Calu3 (cell line): ENCODE results near the gene DLST. TPM values are rescaled to one million over a fixed set of nuclear protein-coding genes. Genes with fewer than 3 reads are reported as not detected.
A peak's percentile ranks its signal among the peaks of the same experiment; 100 is the strongest.

Experiments
- BruUV-seq: library from RNA; stranded (reverse); fragments of 400-500 nt; replicated peaks from 2 replicates; lab custom pipeline; 2021; lab: Mats Ljungman, UMichigan
- CTCF ChIA-PET: fragments of 300-600 bp; sonication (Branson Sonifier 250); formaldehyde crosslinking; loops from one replicate; lab custom pipeline; 2022; ENCODE audit warnings: antibody characterized with exemption; lab: Charles Lee
- DNase-seq: peaks from one replicate; pipeline ENCODE4 v3.0.0; 2022
- H3K27ac Mint-ChIP-seq: one replicate; pipeline ENCODE4 v1.8.0; 2022; ENCODE audit warnings: mixed read lengths; ENCODE audit not compliant: unreplicated experiment
- H3K27me3 Mint-ChIP-seq: one replicate; pipeline ENCODE4 v1.8.0; 2022; ENCODE audit warnings: mixed read lengths; ENCODE audit not compliant: unreplicated experiment
- H3K36me3 Mint-ChIP-seq: one replicate; pipeline ENCODE4 v1.8.0; 2022; ENCODE audit warnings: mild to moderate bottlenecking, moderate library complexity, mixed read lengths; ENCODE audit not compliant: insufficient read depth, unreplicated experiment
- H3K4me1 Mint-ChIP-seq: one replicate; pipeline ENCODE4 v1.8.0; 2022; ENCODE audit warnings: mild to moderate bottlenecking, low read depth, mixed read lengths; ENCODE audit not compliant: unreplicated experiment
- H3K4me3 Mint-ChIP-seq: one replicate; pipeline ENCODE4 v1.8.0; 2022; ENCODE audit warnings: mild to moderate bottlenecking, low read depth, moderate library complexity, mixed read lengths; ENCODE audit not compliant: unreplicated experiment
- H3K9me3 Mint-ChIP-seq: one replicate; pipeline ENCODE4 v1.8.0; 2022; ENCODE audit warnings: low read depth, mixed read lengths; ENCODE audit not compliant: unreplicated experiment
- intact Hi-C: fragments of 100-400 bp; cut with micrococcal nuclease; formaldehyde crosslinking; loops from one replicate; pipeline ENCODE4 v1.10.0; 2022; ENCODE audit not compliant: unreplicated experiment
- total RNA-seq: library from RNA; stranded (reverse); gene quantifications from 2 replicates; pipeline ENCODE4 v1.2.3, GENCODE V29; 2022
- TF ChIP-seq, protein P1 (sequence below): fragments of 200-600 bp; IDR thresholded peaks from one replicate; pipeline ENCODE4 v1.8.0; 2022; ENCODE audit warnings: antibody characterized with exemption; ENCODE audit not compliant: unreplicated experiment

Gene DLST
- total RNA-seq, 1 experiment from 2014 or later: 84.2 TPM

DNA sequence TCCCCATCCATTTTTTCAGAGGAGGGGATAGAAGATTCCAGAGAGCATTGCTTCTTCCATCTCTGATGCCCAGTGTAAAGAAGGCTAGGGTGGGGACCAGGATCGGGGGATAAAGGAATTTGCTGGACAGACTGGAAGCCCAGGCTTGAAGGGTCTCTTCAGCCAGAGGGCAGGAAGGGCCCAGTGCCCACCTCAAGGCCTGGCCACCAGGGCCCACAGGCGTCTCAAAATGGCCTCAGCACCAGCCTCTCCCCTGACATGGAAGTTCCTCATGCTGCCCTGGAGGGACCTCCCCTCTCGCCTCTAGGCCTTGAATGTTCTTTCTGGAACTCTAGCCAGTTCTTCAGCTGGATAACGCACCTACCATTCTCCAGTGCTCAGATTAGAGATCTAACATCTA, 38.6 kb downstream of the DLST start:
- TF ChIP-seq, protein P1, sequence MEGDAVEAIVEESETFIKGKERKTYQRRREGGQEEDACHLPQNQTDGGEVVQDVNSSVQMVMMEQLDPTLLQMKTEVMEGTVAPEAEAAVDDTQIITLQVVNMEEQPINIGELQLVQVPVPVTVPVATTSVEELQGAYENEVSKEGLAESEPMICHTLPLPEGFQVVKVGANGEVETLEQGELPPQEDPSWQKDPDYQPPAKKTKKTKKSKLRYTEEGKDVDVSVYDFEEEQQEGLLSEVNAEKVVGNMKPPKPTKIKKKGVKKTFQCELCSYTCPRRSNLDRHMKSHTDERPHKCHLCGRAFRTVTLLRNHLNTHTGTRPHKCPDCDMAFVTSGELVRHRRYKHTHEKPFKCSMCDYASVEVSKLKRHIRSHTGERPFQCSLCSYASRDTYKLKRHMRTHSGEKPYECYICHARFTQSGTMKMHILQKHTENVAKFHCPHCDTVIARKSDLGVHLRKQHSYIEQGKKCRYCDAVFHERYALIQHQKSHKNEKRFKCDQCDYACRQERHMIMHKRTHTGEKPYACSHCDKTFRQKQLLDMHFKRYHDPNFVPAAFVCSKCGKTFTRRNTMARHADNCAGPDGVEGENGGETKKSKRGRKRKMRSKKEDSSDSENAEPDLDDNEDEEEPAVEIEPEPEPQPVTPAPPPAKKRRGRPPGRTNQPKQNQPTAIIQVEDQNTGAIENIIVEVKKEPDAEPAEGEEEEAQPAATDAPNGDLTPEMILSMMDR: no peak
- CTCF ChIA-PET: no interaction called here
- intact Hi-C loops: no loop called here
- no TSS peak for BruUV-seq
- no peak overlapping the region for H3K4me3 Mint-ChIP-seq
- no peaks in the 10 kb centered on the region for H3K27me3 Mint-ChIP-seq
- no peak for DNase-seq
- no peaks in the 10 kb centered on the region for H3K9me3 Mint-ChIP-seq
- H3K36me3 Mint-ChIP-seq: peaks cover 10% of the 10 kb centered on the region
- H3K4me1 Mint-ChIP-seq: no peaks in the 10 kb centered on the region
- H3K27ac Mint-ChIP-seq: no peak overlapping the region

DNA sequence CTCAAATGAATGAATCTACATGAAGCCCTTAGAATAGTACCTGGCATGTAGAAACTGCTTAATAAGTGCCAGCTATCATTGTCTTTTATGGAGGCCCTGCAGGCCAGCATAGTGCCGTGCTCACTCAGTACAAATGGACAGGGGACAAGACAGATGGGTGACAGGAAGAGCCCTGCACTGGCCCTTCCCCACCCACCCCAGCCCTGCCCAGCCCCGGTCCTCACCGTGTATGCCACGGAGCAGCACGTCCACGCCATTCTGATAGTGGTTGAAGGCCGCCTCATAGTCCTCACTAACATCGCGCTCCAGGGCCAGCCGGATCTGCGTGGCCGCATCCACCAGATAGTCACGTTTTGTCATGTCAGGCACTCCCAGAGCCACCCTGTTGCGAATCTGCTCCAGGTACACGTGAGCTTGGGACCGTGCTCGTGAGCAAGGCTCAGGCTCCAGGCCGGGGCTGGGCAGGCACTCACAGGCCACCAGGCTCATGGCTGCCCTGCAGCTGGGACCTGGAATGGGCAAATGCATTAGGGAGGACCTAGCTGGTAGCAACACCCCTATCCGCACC, 39.4 kb downstream of the DLST start:
- DNase-seq: no peak
- TF ChIP-seq, protein P1: no peak
- Mint-ChIP-seq H3K9me3 (no peaks in the 10 kb centered on the region), H3K4me1 (no peaks in the 10 kb centered on the region), H3K36me3 (peaks cover 10% of the 10 kb centered on the region), H3K4me3 (no peak overlapping the region), H3K27me3 (no peaks in the 10 kb centered on the region), H3K27ac (no peak overlapping the region)
- intact Hi-C loops: no loop called here
- CTCF ChIA-PET: interaction anchor here (0.6 to 0.8 kb wide), 3 partner anchors 48 to 479 kb away, joined by 3 read pairs; no protein-coding TSS in a partner anchor
- no TSS peak for BruUV-seq

DNA sequence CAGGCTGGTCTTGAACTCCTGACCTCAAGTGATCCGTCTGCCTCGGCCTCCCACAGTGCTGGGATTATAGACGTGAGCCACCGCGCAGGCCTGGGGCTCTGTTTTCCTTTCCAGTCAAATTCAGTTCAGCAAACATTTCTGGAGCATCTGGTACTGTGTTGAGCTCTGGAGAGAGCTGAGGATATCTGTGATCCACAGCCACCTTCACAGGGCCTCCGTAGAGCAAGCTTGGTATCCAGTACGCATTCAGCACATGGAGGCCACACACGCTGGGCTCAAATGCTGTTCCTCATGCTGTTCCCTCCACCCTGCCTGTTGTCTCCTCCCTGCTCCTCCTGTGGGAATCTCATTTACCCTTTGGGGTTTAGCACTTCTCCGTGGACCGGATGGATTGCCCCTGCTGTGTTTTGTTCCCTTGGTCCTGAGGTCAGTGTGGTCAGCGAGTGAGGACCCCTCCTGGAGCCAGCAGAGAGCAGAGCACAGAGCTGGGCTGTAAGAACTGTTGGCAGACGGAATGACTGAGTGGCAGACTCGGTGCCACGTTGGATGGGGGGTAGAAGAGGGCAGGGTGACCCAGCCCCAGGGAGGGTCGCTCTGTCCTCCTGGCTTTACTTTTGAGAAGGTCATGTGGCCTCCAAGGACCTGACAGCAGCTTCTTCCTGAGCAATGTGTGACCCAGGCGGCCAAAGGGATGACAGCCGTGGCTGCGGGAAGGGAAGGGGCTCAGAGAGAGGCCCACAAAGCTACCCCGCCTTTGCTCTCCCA, 40.5 kb downstream of the DLST start:
- no peaks in the 10 kb centered on the region for H3K4me1 Mint-ChIP-seq
- intact Hi-C loops: no loop called here
- no peaks in the 10 kb centered on the region for H3K27me3 Mint-ChIP-seq
- CTCF ChIA-PET: interaction anchor here (0.6 to 1.6 kb wide), 5 partner anchors 17 to 406 kb away, joined by 3 to 6 read pairs (median 6); partner anchors contain the start of gene EIF2B2
- H3K36me3 Mint-ChIP-seq: peaks cover 10% of the 10 kb centered on the region
- TF ChIP-seq, protein P1: no peak
- peak overlapping the region; percentile 73 for H3K4me3 Mint-ChIP-seq
- no peaks in the 10 kb centered on the region for H3K9me3 Mint-ChIP-seq
- H3K27ac Mint-ChIP-seq: peak overlapping the region; percentile 37
- TSS peak; percentile 75 for BruUV-seq
- DNase-seq: no peak

DNA sequence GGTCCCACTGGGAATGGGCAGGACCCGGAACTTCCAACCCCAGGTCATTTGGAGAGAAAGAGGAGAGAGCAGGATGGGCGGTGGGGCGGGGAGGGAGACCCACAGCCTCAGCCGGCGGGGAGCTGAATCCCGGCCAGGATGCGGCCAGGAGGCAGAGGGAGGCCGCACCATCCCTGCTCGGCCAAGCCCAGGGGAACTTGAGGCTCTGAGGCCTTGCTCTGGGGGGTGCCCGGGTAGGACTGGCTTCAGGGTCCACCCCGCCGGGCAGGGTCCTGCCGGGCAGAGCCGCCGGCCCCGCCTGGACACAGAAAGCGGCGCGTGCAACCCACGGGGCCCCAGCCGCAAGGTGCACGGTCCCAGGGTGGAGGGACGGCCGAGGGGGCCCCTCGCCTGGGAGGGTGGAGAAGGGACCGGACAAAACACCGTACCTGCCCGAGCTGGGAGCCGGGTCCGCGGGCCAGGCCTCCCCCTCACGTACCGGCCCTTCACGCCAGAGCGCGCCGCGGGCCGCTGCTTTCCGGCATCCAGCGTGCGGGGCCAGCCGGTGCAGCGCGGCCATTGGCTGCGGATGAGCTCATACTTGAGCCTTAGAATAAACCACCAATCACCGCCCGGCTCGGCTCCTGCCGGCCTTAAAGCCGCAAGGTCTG, 41.2 kb downstream of the DLST start, which contains the start of gene RPS6KL1:
TSS of gene RPS6KL1 (minus strand) at position 509 of the 650 bp plus-strand sequence. CDS start 1,719 bp downstream, outside the sequence.
- BruUV-seq: no TSS peak
- intact Hi-C loops: no loop called here
- H3K27me3 Mint-ChIP-seq: no peaks in the 10 kb centered on the region
- H3K36me3 Mint-ChIP-seq: peaks cover 10% of the 10 kb centered on the region
- DNase-seq: peak; percentile 84
- CTCF ChIA-PET: interaction anchor here (0.5 to 1.6 kb wide), 11 partner anchors 11 to 750 kb away, joined by 3 to 10 read pairs (median 5); partner anchors contain the start of gene EIF2B2
- TF ChIP-seq, protein P1: no peak
- H3K9me3 Mint-ChIP-seq: no peaks in the 10 kb centered on the region
- H3K4me1 Mint-ChIP-seq: no peaks in the 10 kb centered on the region
- peak within 1 kb of the TSS; percentile 73 for H3K4me3 Mint-ChIP-seq
- H3K27ac Mint-ChIP-seq: peak within 1 kb of the TSS; percentile 37
